HG02943 (cell line): ENCODE results near the gene PRSS56.

Source experiments
- ATAC-seq: cut with Tn5 transposase; IDR thresholded peaks from one replicate; pipeline ENCODE4 v1.9.1; 2021; ENCODE audit warnings: mild to moderate bottlenecking, low read depth, moderate library complexity; ENCODE audit not compliant: unreplicated experiment

PRSS56 gene

GRCh38 chr2:232539298-232540231 lies 19.4 kb downstream of the PRSS56 start, which contains the start of gene CHRNG:
TSS of gene CHRNG (plus strand) at chr2:232539692. CDS start at chr2:232539748, 56 bp downstream.
- ATAC-seq = no peak

GRCh38 chr2:232540441-232541041 lies 20.4 kb downstream of the PRSS56 start:
- no peak for ATAC-seq

DNA sequence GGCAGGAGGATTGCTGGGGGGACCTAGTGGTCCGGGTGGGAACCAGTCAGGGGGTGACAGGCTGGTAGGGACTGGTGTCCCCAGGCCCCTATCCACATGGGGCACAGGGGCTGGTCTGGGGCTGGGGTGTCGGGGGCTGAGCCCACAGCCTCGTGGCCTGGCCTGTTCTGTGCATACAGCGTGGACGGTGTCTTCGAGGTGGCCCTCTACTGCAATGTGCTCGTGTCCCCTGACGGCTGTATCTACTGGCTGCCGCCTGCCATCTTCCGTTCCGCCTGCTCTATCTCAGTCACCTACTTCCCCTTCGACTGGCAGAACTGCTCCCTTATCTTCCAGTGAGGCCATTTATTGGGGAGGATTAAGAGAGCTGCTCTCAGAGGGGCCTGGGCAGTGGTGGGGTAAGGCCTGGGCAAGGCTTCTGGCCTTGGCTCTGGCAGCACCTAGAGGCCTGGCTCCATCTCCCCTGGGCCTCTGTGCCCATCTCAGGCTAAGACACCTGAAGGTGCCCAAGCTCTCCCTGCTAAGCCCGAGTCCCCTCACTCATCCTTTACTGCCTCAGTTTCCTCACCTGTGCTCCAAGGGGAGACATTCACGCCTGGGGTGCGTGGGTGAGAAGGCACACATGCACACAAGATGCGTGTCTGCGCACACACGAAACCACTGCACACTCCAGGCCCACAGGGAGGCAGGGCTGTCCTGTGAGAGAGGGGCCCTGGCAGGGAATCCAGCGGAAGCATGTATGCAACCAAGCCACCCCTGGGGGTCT lies 21.2 kb downstream of the PRSS56 start:
- no peak for ATAC-seq

- ATAC-seq = no peak
Observed at GRCh38 chr2:232541961-232542714, 21.9 kb downstream of the PRSS56 start.

GRCh38 chr2:232542715-232543467 lies 22.7 kb downstream of the PRSS56 start:
- no peak for ATAC-seq

DNA sequence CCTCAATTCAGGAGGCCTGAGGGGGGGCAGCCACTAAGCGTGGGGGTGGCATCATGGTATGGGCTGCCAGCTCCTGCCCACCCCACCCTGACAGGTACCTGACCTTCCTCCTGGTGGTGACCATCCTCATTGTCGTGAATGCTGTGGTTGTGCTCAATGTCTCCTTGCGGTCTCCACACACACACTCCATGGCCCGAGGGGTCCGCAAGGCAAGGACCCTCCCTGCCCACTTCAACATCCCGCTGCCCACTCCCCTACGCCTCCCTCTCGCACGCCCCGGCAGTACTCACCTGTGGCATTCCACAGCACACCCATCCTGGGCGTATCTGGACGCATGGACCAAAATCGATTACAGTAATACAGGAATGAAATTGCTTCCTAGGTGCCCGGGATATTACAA lies 23.3 kb downstream of the PRSS56 start:
- ATAC-seq = no peak

DNA sequence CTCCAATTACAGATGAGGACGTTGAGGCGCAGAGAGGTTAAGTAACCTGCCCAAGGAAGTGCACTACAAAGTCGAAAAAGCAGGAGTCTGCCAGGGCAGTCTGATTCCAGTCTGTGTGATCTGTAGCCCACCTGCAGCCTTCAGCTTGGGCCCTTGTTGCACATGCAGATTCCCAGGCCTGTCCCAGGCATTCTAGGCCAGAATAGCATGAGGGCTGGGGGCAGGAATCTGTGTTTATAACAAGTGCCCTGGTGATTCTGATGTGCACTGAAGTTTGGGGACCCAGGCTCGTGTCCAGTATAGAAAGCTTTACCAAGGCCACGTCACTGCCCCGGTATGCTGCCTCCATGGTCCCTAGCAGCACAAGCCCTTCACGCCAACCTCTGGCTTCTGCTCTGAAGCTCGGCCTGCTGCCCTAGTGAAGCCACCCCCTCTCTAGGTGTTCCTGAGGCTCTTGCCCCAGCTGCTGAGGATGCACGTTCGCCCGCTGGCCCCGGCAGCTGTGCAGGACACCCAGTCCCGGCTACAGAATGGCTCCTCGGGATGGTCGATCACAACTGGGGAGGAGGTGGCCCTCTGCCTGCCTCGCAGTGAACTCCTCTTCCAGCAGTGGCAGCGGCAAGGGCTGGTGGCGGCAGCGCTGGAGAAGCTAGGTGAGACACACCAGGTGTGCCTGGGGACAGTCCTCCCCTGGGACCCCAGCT lies 23.9 kb downstream of the PRSS56 start:
- no peak for ATAC-seq

GRCh38 chr2:232544674-232545073 lies 24.5 kb downstream of the PRSS56 start:
- no peak for ATAC-seq

GRCh38 chr2:232545511-232546375 lies 25.6 kb downstream of the PRSS56 start:
- no peak for ATAC-seq

DNA sequence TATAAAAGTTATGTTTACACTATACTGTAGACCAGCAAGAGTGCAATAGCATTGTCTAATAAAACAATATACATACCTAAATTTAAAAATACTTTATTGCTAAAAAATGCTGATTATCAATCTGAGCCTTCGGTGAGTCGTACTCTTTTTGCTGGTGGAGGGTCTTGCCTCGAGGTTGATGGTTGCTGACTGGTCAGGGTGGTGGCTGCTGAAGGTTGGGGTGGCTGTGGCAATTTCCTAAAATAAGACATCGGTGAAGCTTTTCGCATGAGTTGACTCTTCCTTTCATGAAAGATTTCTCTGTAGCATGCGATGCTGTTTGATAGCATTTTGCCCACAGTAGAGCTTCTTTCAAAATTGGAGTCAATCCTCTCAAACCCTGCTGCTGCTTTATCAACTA lies 27.8 kb downstream of the PRSS56 start:
- ATAC-seq = no peak

- ATAC-seq = peak; percentile 7
Observed at GRCh38 chr2:232549655-232550353, 29.6 kb downstream of the PRSS56 start.

- peak; percentile 93 for ATAC-seq
Observed at GRCh38 chr2:232550354-232551249, 30.4 kb downstream of the PRSS56 start, which contains the start of the genes EIF4E2 and TIGD1. TSS of gene EIF4E2 (plus strand) at chr2:232550689. CDS start at chr2:232550725, 36 bp downstream. TSS of gene TIGD1 (minus strand) at chr2:232550557. CDS start at chr2:232549882, 675 bp downstream.

GRCh38 chr2:232551250-232551638 lies 31.1 kb downstream of the PRSS56 start:
- ATAC-seq = no peak

DNA sequence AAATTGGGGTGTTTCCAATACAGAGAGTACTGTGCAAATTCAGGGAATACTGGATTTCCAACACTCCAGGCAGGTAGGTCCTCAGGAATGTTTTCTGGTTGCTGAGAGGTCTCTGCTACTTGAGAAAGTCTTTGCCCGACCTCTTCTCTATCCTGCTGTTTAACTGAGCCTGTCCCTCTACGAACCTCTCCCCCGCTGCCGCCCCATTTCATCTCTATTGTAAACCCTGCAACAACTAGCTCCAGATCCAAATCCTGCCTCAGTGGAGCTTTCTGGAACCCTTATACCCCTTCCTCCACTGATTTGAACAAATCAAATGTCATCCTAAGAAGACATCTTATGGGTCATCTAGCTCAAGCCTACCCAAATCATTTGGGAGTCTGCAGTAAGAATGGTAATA lies 31.6 kb downstream of the PRSS56 start:
- no peak for ATAC-seq

- no peak for ATAC-seq
Observed at GRCh38 chr2:232556426-232556825, 36.2 kb downstream of the PRSS56 start.

DNA sequence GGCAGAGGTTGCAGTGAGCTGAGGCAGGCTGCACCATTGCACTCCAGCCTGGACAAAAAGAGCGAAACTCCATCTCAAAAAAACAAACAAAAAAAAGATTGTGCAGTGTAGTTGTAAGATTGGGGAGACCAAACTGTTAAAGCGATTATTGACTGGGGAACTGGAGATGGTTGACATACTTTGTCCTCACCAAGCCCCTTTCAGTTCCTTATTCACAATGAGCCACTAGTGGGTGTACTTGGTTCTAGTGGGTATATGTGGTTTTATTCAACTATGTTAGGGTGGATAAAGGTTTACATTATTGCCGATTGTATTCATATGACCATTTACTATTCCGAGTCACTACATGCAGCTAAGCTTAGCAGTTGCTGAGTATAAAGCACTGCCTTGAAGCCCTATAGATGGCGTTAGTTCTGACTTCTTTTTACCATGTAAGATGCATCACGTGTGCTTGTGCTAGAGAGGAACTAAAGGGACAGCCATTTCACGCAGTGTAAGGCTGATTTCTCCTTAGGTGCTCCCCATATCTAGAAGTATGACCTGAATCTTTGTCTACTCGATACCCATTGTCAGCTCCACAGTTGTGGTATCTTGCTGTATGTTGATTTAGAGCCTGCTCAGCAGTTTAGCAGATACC lies 42.4 kb downstream of the PRSS56 start:
- ATAC-seq = no peak
